Measurements from ENCODE around the gene CD99. TPM values are rescaled to one million over a fixed set of nuclear protein-coding genes. Genes with fewer than 3 reads are reported as not detected.

The CD99 gene
- total RNA-seq, 1 donor from 2014 or later, result 371 TPM

DNA sequence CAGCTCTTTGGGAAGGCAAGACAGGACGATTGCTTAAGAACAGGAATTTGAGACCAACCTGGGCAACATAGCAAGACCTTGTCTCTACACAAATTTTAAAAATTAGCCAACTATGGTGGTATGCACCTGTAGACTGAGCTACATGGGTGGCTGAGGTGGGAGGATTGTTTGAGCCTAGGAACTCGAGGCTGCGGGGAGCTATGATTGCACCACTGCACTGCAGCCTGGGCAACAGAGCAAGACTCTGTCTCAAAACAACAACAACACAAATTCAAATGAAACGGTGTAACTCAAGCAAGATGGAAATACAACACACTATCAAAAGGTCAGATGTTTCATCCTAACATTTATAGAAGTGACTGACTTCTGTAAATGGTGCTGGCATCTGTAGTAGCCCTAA lies 97.9 kb downstream of the CD99 start:
- intact Hi-C loops (cut with micrococcal nuclease), result no loop called here
- Mint-ChIP-seq H3K27ac (no peak overlapping the region), H3K27me3 (no peaks in the 10 kb centered on the region), H3K4me1 (no peaks in the 10 kb centered on the region), H3K36me3 (ENCODE audit: low read depth) (no peaks in the 10 kb centered on the region), H3K9me3 (no peaks in the 10 kb centered on the region), H3K4me3 (no peak overlapping the region)
- no peak for DNase-seq

DNA sequence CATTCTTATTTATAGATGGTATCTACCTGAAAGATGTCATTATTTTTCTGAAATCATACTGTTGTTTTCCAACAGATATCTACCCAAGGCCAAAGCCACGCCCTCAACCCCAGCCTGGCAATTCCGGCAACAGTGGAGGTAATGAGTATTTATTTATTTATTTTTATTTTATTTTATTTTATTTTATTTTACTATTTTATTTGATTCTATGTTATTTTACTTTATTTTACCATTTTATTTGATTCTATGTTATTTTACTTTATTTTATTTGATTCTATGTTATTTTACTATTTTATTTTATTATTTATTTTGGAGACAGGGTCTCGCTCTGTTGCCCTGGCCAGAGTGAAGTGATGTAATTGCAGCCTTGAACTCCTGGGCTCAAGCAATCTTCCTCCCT lies 98.5 kb downstream of the CD99 start:
- no peak overlapping the region for H3K27ac Mint-ChIP-seq
- no peaks in the 10 kb centered on the region for H3K9me3 Mint-ChIP-seq
- H3K4me3 Mint-ChIP-seq, result no peak overlapping the region
- no peak for DNase-seq
- no peaks in the 10 kb centered on the region for H3K4me1 Mint-ChIP-seq
- H3K36me3 Mint-ChIP-seq (ENCODE audit: low read depth), result no peaks in the 10 kb centered on the region
- H3K27me3 Mint-ChIP-seq, result no peaks in the 10 kb centered on the region
- intact Hi-C loops (cut with micrococcal nuclease), result no loop called here

Other genes with a start within 250 kb of the CD99 start
- 25.7 and 26.6 TPM in 2 replicates for gene DHRSX, start 190.3 kb upstream of the CD99 start, total RNA-seq
- gene ZBED1, start 190.3 kb upstream of the CD99 start, total RNA-seq, result 40.1 and 46.2 TPM in 2 replicates
- gene XG, start 60.7 kb downstream of the CD99 start, total RNA-seq, result not detected in 2 replicates
- gene GYG2, start 137.6 kb downstream of the CD99 start, total RNA-seq, result not detected in 2 replicates
- gene ARSD, start 238.0 kb downstream of the CD99 start, total RNA-seq, result 1.2 and 1.8 TPM in 2 replicates

All from activated CD4-positive, alpha-beta T cell treated with anti-CD3 and anti-CD28 coated beads, Interleukin-2, amount 10 ng/mL, durations not matched to agents 24 days and 14 days (primary cell).